HG02571 (cell line): ENCODE data around the gene PLA2G4A.

Experiments
- ATAC-seq: cut with Tn5 transposase; IDR thresholded peaks from one replicate; pipeline ENCODE4 v1.9.1; 2021; ENCODE audit warnings: mild to moderate bottlenecking, moderate library complexity; ENCODE audit not compliant: unreplicated experiment

PLA2G4A gene

GRCh38 chr1:186831168-186831567 lies 2.4 kb downstream of the PLA2G4A start:
- no peak for ATAC-seq

- no peak for ATAC-seq
These were observed 5.7 kb downstream of the PLA2G4A start for GRCh38 chr1:186834399-186834958.

- no peak for ATAC-seq
These were observed 6.7 kb downstream of the PLA2G4A start for GRCh38 chr1:186835448-186835847.

GRCh38 chr1:186837806-186838205 lies 9.1 kb downstream of the PLA2G4A start:
- no peak for ATAC-seq

GRCh38 chr1:186838380-186839040 lies 9.8 kb downstream of the PLA2G4A start:
- no peak for ATAC-seq

GRCh38 chr1:186839041-186839400 lies 10.3 kb downstream of the PLA2G4A start:
- ATAC-seq: no peak

- no peak for ATAC-seq
These were observed 12.8 kb downstream of the PLA2G4A start for GRCh38 chr1:186841599-186841998.

- ATAC-seq: no peak
These were observed 13.8 kb downstream of the PLA2G4A start for GRCh38 chr1:186842547-186842946.

- no peak for ATAC-seq
These were observed 14.5 kb downstream of the PLA2G4A start for GRCh38 chr1:186843226-186843625.

- ATAC-seq: no peak
These were observed 15.2 kb downstream of the PLA2G4A start for GRCh38 chr1:186843931-186844330.

- no peak for ATAC-seq
These were observed 16.9 kb downstream of the PLA2G4A start for GRCh38 chr1:186845576-186846210.

- no peak for ATAC-seq
These were observed 19.9 kb downstream of the PLA2G4A start for GRCh38 chr1:186848509-186849130.

GRCh38 chr1:186849271-186849671 lies 20.5 kb downstream of the PLA2G4A start:
- ATAC-seq: peak; percentile 93

GRCh38 chr1:186849826-186850225 lies 21.1 kb downstream of the PLA2G4A start:
- peak; percentile 42 for ATAC-seq

- no peak for ATAC-seq
These were observed 25.4 kb downstream of the PLA2G4A start for GRCh38 chr1:186854102-186854501.

- ATAC-seq: no peak
These were observed 30.2 kb downstream of the PLA2G4A start for GRCh38 chr1:186858923-186859322.

GRCh38 chr1:186859995-186860394 lies 31.2 kb downstream of the PLA2G4A start:
- ATAC-seq: no peak

GRCh38 chr1:186864296-186864695 lies 35.5 kb downstream of the PLA2G4A start:
- ATAC-seq: no peak

GRCh38 chr1:186865253-186865652 lies 36.5 kb downstream of the PLA2G4A start:
- peak; percentile 79 for ATAC-seq

- no peak for ATAC-seq
These were observed 37.1 kb downstream of the PLA2G4A start for GRCh38 chr1:186865857-186866256.

GRCh38 chr1:186869526-186870228 lies 40.9 kb downstream of the PLA2G4A start:
- ATAC-seq: no peak
